HG02943 (cell line): ENCODE results near the gene MFSD6L.
"Not testable (repeated sequence)": the region's sequence is repeated elsewhere in the genome, so short reads cannot be mapped to it uniquely, and the experiment has no call there.

Experiments used
- ATAC-seq: cut with Tn5 transposase; IDR thresholded peaks from one replicate; pipeline ENCODE4 v1.9.1; 2021; ENCODE audit warnings: mild to moderate bottlenecking, low read depth, moderate library complexity; ENCODE audit not compliant: unreplicated experiment

MFSD6L gene

DNA sequence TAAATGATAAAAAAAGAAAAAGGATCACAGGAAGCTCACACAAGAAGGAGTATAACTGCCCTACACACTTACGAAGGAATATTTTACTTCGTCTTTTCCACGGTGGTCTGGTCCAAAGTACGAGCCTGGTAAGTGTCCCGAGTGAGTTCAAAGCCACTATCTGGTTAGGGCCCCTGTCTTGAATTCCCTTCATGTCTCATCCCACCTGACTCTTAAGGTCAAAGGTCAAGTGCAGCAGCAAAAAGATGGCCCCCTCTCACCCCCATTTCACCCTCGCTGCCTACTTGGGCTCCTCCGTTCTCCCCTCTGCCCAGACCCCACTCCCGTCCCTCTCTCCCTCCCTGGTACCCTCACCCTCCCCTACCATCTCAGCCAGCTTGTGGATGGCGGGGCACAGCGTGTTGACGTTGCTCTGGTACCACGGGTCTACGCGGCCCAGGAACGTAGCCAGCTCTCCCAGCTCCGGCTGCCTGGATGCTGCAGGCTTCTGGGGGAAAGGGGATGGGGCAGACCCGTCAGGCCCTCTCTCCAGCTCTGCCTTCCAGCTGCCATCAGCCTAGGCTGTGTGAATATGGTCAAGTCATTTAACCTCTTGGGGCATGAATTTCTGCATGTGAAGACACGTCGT lies 27.8 kb upstream of the MFSD6L start:
- no peak for ATAC-seq

DNA sequence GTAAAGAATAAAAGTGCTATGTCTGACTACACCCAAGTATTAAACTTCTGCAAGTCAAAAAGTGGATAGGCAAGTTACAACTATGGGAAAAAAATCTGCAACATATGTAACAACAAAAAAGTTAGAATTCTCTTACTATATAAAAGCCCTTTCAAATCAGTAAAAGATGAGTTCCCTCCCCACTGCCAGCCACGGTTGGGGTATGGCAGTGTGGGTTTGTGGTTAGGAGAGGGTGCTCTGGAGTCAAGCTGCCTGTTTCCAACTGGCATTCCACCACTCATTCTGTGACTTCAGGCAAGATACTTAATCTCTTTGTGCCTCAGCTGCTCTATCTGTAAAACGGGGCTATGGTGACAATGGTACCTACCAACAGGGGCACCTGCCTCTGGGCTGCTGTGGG lies 26.6 kb upstream of the MFSD6L start:
- no peak for ATAC-seq

DNA sequence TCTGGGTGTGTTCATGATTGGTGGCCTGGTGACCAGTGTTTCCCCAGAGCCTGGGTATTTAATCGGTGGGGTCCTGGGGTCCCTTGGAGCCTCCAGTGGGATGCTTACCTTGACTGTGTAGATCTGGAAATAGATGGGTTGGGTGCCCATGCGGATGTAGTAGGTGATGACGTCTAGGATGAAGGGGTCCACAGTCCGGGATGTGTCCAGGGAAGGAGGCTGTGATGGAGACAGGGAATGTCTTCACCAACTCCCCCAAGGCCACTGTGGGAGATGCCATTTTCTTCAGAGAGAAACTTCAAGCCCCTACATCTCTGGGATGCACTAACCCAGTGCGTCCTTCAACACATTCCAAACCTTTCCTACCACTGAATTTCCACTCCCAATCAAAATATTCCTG lies 24.1 kb upstream of the MFSD6L start:
- no peak for ATAC-seq

DNA sequence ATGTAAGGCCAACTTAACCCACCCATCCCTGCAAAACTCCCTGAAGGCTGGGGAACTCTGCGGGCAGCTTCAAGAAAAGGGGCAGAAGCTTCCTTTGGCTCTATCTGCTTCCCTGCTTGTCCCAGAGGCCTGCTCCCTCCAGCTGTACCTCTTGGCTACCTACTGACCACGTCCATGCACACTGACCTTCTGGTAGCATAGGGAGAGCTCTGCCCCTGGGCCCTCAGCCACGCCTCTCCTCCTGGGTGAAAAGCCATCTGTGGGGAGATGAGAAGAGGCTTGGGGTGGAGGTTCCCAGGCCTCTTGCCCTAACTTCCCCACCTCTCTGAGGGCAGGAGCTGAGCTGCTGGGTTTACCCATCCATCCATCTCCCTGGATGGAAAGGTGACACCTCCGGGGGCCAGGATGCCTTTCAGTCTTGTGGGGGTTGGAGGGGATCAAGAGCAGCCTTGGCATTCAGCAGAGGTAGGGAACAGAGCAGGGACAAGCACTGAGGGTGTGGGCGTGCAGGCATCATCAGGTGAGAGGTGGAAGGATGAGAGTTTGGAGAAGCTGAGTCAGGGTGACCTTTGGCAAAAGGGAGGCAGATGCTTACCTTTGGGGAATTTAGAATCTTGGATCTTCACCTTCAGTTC lies 23.4 kb upstream of the MFSD6L start:
- no peak for ATAC-seq

DNA sequence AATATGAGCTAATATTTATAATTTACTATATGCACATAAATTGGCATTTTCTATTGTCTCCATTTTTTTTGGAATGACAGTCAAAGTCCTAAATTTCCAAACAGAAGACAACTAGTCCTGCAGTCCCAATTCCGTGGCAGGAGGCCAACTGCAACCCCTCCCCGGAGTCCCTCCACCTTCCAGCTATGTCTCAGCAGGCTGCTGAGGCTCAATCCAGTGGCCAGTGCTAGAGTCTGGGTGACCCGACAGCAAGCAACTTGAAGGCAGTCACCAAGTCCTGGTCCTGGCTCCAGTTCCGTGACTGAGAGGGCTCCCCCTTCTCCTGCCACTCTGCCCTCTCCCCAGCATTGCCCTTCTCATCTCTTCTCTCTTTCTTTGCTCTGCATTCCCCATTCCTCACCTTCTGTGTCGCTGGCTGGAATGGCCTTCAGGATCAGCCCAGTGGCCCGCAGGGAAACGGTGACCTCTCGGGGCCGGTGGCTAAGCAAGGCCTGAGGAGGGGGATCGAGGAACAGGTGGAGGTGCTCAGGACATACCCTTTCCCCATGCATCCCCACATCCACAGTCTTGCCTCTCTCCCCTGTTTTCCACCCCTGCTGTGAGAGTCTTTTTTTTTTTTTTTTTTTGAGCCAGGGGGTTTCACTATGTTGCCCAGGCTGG lies 22.4 kb upstream of the MFSD6L start:
- no peak for ATAC-seq

DNA sequence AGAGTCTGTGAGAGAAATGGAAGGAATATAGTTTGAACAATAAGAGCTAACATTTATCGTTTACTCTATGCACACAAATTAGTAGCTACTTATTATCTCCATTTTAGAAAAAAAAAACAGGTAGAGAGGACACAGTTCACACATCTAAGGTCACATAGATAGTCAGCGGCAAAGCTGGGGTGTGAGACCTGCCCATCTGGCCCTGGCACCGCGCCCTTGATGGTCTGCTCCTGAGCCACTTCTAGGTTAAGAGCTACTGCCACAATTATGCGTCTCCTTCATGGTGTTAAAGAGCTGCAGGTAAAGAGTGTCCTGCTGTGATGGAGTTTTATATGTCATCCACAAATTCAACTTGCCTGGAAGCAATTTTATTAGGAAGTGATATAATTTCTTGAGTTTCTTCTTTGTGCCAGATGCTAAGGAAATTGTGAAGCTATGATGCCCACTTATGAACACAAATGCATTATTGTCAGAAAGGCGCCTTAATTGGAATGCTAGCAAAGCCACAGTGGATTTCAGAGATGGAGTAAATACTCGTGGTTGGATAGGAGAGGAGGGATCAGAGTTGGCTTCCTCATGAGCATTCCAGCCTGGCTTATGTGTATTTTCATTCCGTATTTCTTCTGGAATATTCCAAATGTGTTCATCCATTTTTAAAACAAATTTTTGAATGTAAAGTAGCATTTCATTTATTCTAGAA lies 21.3 kb upstream of the MFSD6L start:
- ATAC-seq = no peak

DNA sequence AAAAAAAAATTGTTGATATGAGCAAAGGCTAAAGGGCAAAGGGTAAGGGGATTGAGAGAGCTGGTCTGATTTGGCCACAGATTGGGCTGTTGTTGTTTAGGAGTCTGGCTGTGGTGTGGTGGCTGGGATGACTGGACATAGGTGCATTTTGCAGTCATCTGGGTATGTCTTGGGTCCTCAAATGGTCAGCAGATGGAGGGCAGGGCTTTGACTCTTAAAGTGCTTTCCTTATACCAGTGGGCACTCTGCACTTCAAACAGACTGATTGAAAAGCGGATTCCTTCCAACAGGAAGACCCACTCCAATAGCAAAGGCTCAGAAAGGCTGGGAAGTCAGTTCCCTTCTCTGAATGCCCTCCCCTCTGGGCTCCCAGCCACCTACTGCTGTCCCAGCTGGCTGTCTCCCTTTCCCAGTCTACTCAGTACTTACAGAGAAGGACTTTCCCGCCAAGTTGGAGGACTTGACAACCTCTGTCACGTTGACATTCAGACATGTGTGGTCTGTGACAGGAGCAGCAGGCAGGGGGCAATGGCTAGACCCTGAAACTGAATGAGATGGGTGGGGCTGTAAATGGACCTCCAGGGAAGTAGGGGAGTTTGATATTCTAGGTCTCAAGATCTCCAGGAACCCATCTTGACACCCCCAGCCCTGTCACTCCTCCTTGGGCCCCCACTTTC lies 19.6 kb upstream of the MFSD6L start:
- ATAC-seq = no peak

DNA sequence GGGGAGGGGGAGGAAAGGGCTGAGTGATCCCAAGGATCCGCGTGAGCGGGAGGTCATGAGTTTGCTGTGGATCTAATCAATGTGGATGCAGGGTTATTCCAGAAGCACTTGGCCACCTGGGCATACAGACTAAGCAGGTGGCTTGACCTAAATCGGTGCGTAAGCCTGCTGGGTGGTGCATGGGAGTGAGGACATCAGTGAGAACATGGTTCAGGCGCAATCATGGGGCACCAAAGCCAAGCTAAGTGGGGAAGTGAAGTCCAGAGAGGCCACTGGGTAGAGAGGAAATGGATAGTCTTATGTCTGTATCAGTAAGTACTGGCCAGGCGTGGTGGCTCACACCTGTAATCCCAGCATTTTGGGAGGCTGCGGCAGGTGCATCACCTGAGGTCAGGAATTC lies 18.9 kb upstream of the MFSD6L start:
- no peak for ATAC-seq

DNA sequence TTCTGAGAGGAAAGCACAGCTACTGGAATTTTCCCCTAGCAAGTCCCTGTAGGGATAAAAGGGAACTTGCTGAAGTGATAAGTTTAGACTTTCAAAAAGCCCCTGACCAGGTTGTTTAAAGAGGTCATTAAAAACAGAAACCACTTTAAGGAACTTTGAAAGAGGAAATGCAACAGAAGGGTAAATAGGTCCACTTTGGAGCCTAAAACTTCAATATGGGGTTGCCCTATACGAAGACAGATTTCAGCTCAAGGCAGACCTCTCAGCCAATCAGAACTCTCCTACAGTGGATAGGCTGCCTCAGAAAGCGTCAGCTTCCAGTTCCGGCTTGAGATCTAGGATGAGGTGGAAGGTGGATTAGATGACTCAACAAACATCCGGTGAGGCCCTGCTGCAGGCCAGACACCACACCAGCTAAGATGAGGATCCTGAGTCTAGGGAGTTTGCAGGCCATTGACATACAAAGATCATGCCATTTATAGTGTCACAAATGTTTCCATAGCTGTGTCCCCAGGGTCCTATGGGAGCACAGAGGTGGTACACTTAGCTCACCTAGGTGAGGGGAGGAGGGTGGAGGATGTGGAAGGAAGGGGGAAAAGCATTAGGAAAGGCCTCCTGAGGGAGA lies 7.9 kb upstream of the MFSD6L start:
- peak; percentile 71 for ATAC-seq

DNA sequence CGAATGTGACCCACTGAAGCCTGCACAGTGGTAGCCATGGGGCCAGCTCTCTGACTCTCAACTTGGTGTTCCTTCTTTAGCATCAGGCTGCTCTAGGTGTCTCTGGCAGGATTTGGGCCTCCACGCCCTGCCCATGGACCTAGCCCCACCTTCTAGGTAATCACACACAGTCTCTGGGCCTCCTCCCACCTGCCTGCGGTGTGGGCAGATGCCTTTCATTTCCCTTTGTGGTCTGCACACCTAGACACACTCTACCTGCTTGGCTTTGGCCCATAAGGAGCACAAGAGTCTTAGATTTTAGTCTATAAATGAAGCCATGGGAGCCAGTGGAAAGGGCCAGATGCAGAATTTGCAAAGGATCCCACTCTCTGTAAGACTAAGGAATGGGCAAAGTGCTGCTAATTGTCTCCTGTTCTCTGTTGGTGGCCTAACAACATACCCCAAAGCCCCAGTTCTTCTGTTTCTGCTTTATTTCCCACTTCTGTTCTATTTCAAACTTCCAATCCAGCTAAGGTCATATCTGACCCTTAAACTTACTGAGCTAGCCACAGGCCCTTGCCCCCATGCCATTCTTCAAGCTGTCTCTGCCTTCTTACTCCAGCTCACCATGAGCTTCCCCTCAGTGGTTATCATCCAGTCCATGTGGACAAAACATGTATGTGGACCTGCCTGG lies 7.2 kb upstream of the MFSD6L start:
- ATAC-seq = peak; percentile 13

DNA sequence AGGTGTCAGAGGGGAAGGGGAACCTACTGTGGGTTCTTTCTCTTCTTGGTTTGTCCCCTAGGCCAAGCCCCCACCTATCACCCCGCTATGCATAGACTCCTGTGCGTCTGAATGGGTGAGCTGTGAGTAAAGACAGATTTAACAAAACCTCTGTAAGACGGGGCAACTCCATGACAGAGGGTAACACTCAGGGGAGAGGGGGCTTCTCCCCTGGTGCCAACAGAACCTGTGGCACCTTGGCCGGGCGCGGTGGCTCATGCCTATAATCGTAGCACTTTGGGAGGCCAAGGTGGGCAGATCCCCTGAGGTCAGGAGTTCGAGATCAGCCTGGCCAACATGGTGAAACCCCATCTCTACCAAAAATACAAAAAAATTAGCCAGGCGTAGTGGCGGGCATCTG lies 6.2 kb upstream of the MFSD6L start:
- not testable (repeated sequence) for ATAC-seq

DNA sequence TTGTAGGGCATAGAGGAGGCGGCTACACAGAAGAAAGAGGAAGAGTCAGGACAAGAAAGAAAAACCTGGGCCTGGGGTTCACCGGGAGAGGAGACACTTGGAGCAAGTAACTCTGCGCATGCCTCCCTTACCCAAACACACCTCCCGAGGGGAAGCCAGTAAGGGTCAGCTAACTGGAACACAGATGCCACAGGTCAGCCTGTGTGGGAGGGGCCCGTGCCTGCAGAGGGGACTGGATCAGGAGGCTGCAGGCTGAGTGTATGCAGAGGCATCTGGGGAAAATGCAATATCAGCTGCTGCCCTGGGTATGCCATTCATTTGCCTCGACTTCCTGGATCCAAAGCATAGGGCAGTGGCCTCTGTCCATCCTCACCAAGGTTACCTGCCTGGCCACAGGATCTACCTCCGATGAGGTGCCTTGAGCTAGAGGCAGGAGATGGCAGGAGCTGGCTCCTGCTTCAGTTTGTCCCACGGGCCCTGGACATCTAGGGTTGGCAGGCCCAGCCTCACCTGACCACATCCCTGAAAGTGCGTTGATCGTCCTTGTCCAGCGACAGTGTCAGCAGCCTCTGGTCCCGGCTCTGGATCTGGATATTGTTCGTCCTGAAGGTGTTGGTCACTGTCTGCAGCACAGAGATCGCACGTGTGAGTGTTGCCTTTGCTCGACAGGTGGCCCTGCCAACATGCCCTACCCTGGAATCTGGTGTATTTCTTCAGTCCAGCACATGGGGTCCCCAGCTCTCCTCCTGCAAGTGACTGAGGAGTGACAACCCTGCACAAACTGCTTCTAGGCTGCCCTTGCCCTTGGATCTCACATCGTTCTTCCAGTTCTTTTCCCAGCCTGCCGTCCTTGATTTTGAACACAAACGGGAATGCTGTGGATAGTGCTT lies 4.6 kb upstream of the MFSD6L start:
- ATAC-seq = no peak

DNA sequence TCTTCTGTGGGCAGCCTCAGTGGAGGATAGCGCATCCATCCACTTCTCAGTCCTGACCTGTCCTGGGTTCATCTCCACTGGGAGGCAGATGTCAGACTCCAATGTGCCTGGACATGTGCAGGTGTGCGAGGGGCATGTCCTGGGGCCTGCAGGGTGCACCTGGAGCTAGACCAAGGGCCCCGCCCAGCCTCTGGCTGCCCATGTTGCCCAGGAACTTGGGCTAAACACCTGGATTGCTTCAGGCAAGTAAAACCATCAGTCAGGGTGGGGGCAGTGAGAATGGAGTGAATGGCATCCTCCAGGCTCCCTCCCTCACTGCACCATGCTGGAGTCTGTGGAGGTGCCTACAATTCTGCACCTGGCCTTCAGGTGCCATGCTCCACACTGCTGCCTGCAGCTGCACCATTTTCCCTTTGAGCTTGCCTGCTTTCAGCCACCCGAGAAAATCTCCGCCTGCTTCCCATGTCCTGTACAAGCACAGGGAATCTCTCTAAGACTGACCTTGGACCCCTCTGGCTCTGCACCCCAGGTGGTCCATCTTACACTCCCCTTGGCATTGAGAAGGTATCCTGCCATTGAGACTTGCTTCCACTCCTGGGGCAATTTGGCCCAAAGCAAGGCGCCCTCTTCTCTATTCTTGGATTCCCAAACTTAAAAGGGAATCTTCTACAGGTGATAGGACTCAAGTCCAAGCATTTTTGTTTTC lies 2.1 kb upstream of the MFSD6L start:
- no peak for ATAC-seq

DNA sequence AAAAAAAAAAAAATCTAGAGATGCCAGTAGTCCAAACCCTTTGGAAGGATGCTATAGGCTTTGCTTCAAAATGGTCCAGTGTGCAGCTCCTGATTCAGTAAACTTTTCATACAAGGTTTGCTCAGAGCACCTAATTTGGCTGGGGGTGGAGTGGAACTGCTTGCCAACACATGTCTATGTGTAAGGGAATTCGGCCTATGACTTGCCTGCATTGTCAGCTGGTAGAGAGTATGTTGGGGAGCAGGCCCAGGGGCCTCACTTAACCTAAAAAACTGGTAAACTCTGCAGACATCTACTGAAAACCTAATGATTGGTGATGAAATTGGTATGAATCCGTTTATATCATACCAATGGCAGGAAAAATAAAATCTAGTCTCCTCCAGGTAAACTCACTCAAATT lies 1.5 kb upstream of the MFSD6L start:
- ATAC-seq = no peak

DNA sequence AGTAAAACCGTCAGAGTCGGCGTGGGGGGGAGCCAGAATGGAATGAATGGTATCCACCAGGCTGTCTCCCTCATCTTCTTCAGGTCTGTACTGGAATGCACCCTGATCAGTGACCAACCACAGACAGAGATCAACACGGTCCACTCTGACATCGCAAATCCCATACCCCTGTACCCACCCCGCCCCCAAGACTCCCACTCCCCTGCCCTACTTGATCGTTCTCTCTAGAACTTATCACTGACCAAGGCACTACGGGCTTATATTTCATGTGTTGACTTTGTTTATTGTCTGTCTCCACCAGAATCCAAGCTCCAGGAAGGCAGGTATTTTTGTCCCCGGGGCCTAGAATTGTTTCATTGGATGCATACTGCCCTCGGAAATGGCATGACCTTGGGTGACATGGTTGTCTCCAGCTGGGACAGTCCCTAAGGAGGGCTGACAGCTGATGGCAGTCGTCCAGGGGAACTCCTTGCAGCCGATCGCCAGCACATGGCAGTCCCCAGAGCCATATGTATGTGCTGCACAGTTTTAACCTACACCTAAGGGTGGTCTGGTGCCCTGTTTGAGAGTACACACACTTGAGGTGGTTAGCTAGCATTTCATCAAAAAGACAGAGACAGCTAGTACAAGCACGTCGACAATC lies 526 bp upstream of the MFSD6L start:
- no peak for ATAC-seq

DNA sequence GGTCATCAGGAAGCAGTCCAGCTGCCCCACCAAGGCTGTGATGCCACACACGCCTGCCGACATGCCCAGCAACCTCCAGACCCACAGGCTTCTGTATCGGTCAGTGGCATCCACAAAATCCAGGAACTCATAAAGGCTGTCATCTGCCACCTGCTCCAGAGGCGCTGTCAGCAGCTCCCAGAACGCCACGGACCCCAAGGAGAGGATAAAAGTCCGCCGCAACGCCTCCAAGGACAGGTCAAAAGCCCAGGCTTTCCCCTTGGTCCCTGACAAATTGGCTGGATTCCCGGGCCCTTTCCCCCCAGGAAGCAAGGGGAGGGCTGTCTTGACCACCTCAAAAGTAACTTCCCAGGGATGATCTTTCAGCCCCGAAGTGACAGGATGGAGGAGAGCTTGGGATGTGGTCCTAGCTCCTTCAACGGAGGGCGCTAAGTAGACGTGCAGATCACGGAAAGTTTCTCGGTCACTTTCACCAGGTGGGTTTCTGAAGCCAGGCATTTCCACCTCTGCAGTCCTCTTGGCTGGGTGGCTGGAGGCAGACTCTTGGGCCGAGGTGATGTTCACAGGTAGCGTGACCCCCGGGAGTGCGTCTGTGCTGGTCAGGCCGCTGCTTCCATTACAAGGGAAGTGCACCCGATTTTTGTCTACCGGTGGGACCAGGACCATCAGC lies 854 bp downstream of the MFSD6L start:
- ATAC-seq = no peak

DNA sequence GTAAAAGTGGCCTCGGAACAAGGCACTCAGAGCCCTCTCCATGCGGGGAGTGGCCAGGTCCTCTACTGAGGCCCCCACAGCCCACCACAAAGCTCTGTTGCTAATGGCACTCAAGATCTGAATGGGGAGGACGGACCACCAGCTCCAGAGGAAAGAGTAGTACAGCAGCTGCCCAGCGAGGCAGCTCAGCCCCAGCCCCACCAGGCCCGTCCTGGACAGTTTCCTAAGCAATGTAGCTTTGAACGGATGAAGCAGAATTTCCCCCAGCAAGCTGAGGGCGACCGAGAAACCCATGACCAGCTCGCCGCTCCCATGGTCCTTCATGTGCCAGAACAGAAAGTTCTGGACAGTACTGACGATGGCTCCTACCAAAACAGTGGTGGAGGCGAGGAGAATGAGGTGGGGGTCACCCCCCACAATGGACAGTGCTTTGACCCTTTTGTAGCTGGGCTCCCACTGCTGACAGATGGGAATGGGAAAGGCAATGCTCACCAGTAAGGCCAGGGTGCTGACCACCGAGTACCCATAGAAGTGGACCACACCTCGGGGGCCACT lies 1.5 kb downstream of the MFSD6L start:
- ATAC-seq = no peak
